ENCODE measurements around the gene TEX52. TPM values are rescaled to one million over a fixed set of nuclear protein-coding genes. Genes with fewer than 3 reads are reported as not detected.

TEX52 gene
- polyA plus RNA-seq, 1 donor from 2014 or later, result not detected

GRCh38 chr12:2877047-2877952 is 20.5 kb upstream of the TEX52 start, which contains the start of the genes FOXM1 and RHNO1:
TSS of gene FOXM1 (minus strand) at chr12:2877174. CDS start at chr12:2874478, 2,696 bp downstream.
TSS of gene RHNO1 (plus strand) at chr12:2877223. CDS start at chr12:2885367, 8,144 bp downstream.
- no peaks in the 10 kb centered on the region for H3K9me2 ChIP-seq (ENCODE audit: insufficient read depth, low read length)
- peak within 1 kb of the TSS; percentile 85 for H3K9ac ChIP-seq (ENCODE audit: low read length)
- H3K27ac ChIP-seq (ENCODE audit: low read length), result peak within 1 kb of the TSS; percentile 80
- H4K20me1 ChIP-seq (ENCODE audit: insufficient read depth), result no peaks in the 10 kb centered on the region
- peak within 1 kb of the TSS; percentile 74 for H3K4me2 ChIP-seq (ENCODE audit: low read length)
- H2AFZ ChIP-seq (ENCODE audit: low read depth, low read length), result peak within 1 kb of the TSS; percentile 81
- H3F3A ChIP-seq (ENCODE audit: insufficient read depth, low read length, poor library complexity, severe bottlenecking), result no peaks in the 10 kb centered on the region
- TF ChIP-seq MXI1 (conservative IDR thresholded peaks at IDR 0.05; ENCODE audit: poor library complexity, severe bottlenecking), result peak; percentile 82
- peak; percentile 11 for TF ChIP-seq SMC3 (conservative IDR thresholded peaks at IDR 0.05; ENCODE audit: poor library complexity)
- TF ChIP-seq EZH2 (IDR thresholded peaks at IDR 0.05; ENCODE audit: borderline replicate concordance, insufficient read depth, low read length, poor library complexity, severe bottlenecking), result no peak
- peak; percentile 14 for TF ChIP-seq RAD21 (conservative IDR thresholded peaks at IDR 0.05)
- peak; percentile 36 for TF ChIP-seq TAF1 (IDR thresholded peaks at IDR 0.05; ENCODE audit: low read depth)
- peak; percentile 96 for TF ChIP-seq POLR2AphosphoS5 (IDR thresholded peaks at IDR 0.05)
- TF ChIP-seq CTCF (IDR thresholded peaks at IDR 0.05; ENCODE audit: poor library complexity, severe bottlenecking), result no peak
- TF ChIP-seq, protein P1, sequence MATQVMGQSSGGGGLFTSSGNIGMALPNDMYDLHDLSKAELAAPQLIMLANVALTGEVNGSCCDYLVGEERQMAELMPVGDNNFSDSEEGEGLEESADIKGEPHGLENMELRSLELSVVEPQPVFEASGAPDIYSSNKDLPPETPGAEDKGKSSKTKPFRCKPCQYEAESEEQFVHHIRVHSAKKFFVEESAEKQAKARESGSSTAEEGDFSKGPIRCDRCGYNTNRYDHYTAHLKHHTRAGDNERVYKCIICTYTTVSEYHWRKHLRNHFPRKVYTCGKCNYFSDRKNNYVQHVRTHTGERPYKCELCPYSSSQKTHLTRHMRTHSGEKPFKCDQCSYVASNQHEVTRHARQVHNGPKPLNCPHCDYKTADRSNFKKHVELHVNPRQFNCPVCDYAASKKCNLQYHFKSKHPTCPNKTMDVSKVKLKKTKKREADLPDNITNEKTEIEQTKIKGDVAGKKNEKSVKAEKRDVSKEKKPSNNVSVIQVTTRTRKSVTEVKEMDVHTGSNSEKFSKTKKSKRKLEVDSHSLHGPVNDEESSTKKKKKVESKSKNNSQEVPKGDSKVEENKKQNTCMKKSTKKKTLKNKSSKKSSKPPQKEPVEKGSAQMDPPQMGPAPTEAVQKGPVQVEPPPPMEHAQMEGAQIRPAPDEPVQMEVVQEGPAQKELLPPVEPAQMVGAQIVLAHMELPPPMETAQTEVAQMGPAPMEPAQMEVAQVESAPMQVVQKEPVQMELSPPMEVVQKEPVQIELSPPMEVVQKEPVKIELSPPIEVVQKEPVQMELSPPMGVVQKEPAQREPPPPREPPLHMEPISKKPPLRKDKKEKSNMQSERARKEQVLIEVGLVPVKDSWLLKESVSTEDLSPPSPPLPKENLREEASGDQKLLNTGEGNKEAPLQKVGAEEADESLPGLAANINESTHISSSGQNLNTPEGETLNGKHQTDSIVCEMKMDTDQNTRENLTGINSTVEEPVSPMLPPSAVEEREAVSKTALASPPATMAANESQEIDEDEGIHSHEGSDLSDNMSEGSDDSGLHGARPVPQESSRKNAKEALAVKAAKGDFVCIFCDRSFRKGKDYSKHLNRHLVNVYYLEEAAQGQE (IDR thresholded peaks at IDR 0.05; ENCODE audit: borderline replicate concordance), result peak; percentile 79
- peak; percentile 15 for TF ChIP-seq EP300 (conservative IDR thresholded peaks at IDR 0.05; ENCODE audit: poor library complexity, severe bottlenecking)
- no peaks in the 10 kb centered on the region for H3K9me3 ChIP-seq (ENCODE audit: low read length)
- no peaks in the 10 kb centered on the region for H3K36me3 ChIP-seq (ENCODE audit: insufficient read depth, low read length)
- peak within 1 kb of the TSS; percentile 86 for H3K4me3 ChIP-seq (ENCODE audit: low read length)
- peaks cover 32% of the 10 kb centered on the region for H3K79me2 ChIP-seq (replicated peaks; ENCODE audit: insufficient read depth, low read length)
- no peaks in the 10 kb centered on the region for H3K27me3 ChIP-seq (ENCODE audit: insufficient read depth, low read depth, low read length)

GRCh38 chr12:2876431-2877046 is 19.7 kb upstream of the TEX52 start:
- TF ChIP-seq POLR2AphosphoS5 (IDR thresholded peaks at IDR 0.05), result no peak
- no peak for TF ChIP-seq CTCF (IDR thresholded peaks at IDR 0.05; ENCODE audit: poor library complexity, severe bottlenecking)
- TF ChIP-seq RAD21 (conservative IDR thresholded peaks at IDR 0.05), result no peak
- TF ChIP-seq, protein P1 (IDR thresholded peaks at IDR 0.05; ENCODE audit: borderline replicate concordance), result no peak
- TF ChIP-seq TAF1 (IDR thresholded peaks at IDR 0.05; ENCODE audit: low read depth), result no peak
- no peak for TF ChIP-seq EP300 (conservative IDR thresholded peaks at IDR 0.05; ENCODE audit: poor library complexity, severe bottlenecking)
- TF ChIP-seq MXI1 (conservative IDR thresholded peaks at IDR 0.05; ENCODE audit: poor library complexity, severe bottlenecking), result no peak
- no peak for TF ChIP-seq SMC3 (conservative IDR thresholded peaks at IDR 0.05; ENCODE audit: poor library complexity)
- no peak overlapping the region for H2AFZ ChIP-seq (ENCODE audit: low read depth, low read length)
- no peak overlapping the region for H3K4me2 ChIP-seq (ENCODE audit: low read length)
- peak overlapping the region; percentile 86 for H3K4me3 ChIP-seq (ENCODE audit: low read length)
- no peak overlapping the region for H3K27ac ChIP-seq (ENCODE audit: low read length)
- no peaks in the 10 kb centered on the region for H3F3A ChIP-seq (ENCODE audit: insufficient read depth, low read length, poor library complexity, severe bottlenecking)
- no peaks in the 10 kb centered on the region for H3K27me3 ChIP-seq (ENCODE audit: insufficient read depth, low read depth, low read length)
- no peak overlapping the region for H3K9ac ChIP-seq (ENCODE audit: low read length)
- H3K9me3 ChIP-seq (ENCODE audit: low read length), result no peaks in the 10 kb centered on the region
- H3K36me3 ChIP-seq (ENCODE audit: insufficient read depth, low read length), result no peaks in the 10 kb centered on the region
- no peaks in the 10 kb centered on the region for H4K20me1 ChIP-seq (ENCODE audit: insufficient read depth)
- H3K9me2 ChIP-seq (ENCODE audit: insufficient read depth, low read length), result no peaks in the 10 kb centered on the region
- H3K79me2 ChIP-seq (replicated peaks; ENCODE audit: insufficient read depth, low read length), result peaks cover 29% of the 10 kb centered on the region
